GM19438 (cell line): ENCODE measurements around the gene NFIA.

Experiments used
- ATAC-seq: cut with Tn5 transposase; IDR thresholded peaks from one replicate; pipeline ENCODE4 v1.9.1; 2021; ENCODE audit warnings: low read depth; ENCODE audit not compliant: unreplicated experiment

Gene NFIA

DNA sequence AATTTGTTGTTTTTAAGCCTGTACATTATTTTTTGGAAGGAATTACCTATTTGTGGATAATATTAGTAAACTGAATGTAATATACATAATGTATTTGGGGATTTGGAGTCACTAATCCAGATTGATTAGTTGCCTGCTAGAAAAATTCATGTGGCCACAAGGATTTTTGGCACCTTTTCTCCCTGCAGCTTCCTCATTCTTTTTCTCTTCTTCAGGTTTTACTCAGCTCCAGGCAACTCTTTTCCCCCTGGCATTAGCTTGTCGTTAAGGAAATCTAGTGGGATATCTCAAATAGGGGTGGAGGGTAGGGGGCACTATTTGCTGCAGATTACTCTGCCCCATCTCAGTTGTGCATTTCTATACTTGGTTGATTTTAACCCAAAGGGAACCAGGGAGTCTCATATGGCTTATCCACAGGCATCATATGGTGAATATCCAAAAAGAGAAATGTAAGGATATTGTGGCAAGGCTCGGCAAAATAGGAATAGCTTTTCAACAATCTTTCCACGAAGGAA, 203.1 kb downstream of the NFIA start:
- ATAC-seq = no peak

DNA sequence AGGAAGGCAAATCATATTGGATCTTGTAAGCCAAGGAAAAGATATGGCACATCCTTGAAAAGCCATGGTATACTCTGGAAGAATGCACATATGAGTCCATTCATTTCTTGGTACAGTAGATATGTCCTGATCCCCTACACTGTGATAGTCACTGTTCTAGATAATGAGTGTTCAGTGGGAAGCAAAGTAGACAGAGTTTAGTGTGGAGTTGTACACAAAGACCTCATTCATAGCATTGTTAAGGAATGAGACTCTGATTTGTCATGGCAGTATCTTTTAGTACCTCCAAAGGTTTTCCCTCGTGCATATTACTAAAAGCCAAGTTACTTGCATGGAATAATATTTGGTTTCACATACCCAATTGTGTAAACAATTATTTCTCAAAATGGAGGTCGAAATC, 204.7 kb downstream of the NFIA start:
- no peak for ATAC-seq

DNA sequence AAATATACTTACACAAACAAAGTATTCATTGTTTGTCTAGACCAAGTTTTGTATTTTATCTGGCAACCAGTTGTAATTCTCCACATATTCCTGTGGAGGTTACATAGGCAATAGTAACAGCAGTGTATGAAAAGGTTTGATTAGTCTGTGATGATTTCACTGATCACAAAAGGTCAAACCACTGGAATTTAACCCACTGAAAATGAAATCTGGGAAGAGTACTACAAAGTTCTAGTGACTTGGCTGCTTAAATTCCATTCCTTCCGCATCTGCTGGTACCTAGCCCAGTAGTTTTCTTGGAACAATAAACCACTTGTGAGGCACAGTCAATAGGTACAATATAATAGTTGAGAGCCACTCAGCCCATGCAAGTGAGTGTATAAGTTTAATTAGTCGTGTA, 205.4 kb downstream of the NFIA start:
- ATAC-seq = no peak

DNA sequence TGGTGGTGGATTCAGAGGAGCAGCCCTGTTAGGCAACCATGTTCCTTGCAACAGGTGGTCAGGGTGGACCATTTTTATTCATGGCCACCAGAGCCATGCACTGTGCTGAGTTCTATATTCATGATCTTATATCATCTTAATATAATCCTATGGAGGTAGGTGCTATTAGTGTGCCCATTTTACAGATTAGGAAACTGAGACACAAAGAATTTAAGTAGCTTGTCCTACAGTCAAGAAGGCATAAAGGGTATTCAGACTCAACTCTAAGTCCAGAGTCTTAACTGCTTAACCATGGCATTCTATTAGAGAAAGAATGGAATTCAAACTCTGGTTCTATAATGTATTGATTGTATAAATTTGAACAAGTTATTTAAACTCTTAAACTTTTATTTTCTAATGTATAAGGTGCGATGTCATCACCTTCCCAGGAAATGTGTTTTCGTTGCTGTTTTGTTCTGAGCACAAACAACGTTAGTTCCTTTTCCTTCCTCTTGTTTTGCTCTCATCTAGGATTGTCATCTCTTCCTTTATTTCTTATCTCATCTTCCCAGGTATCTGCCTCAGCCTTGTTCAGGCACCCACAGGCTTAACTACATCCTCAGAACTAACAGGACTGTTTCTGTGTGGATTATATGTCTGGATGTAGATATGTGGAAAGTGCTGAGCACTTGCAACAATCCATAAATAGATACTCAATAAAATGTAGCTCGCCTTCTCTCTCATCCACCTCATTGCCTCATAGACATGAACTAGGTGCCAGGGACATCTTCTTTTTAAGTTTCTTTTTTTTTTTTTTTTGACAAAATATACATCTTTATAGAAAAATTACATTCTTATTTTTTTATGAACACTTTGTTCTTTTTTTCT, 207.1 kb downstream of the NFIA start:
- no peak for ATAC-seq

DNA sequence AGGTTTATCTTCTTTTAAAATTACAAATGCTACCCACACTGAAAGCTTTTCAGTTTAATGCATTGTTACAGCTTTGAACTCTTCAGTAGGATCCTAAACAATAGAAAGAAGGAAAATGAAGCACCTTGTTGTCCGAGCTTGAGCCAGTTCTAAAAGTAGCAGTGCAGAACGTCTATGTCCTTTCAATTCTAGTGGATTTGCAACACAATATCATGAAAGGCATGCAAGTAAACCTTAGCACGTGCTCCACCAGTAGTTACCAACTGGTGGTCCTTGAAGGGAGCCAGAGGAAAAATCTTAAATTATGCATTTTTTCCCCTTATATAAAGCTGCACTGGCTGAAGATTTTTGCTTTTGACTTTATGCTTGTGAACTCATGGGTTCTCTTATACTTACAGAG, 208.2 kb downstream of the NFIA start:
- ATAC-seq = no peak

DNA sequence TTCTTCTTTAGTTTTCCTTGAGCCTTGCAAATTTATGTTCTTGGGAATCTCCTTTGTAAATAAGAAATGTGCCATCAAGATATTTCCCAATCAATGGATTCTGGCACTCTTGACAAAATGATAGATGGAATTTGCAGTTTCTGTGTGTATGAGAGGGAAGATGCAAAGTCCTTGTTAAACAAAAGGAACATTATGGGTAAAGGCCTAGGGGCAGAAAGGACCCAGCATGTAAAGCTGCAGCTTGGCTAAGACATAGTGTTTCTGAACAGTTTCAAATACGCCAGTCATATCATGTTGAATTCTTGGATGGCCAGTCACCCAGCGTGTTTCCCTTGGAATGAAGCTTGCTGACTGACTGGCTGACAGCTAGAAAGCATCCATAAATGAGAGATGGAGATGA, 210.8 kb downstream of the NFIA start:
- no peak for ATAC-seq

DNA sequence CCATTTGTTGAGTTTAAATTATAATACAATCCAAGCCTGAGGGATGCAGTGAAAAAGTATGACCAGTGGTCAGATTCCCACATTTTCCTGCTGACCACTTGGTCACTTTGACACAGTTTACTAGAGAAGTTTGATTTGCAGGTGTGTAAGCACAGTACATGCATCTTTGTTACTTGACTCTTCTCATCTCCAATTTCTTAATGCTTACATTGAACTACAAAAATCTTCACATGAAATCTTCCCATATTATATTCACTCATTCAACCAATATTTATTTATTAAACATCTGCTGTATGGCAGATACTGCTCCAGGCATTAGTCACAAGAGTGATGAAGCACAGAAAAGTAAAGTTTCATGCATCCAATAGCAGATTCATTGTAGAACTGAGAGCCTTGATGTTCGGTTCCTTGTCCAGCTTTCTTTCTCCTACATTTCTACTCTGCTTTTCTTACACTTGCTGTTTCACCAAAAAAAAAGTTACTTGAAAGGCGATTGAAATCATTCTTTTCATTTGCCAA, 211.7 kb downstream of the NFIA start:
- ATAC-seq = no peak

DNA sequence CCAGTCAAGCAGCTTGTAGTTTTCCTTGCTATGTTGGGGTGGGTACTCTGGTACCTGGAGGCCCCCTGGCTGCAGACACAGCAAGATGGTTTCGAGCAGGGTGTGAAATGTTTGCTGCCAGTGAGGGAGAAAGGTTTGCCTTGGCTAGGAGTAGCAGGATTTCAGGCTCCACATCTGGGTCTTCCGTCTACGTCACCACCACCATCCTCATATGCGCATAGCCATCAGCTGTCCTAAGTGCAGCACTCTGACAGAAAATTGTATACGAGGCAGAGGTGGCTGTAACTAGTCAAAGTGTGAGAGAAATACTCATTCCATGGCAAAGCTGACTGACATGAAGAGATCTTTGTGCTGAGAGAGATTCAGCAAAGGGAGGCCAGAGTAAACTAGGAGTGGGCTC, 212.6 kb downstream of the NFIA start:
- no peak for ATAC-seq

DNA sequence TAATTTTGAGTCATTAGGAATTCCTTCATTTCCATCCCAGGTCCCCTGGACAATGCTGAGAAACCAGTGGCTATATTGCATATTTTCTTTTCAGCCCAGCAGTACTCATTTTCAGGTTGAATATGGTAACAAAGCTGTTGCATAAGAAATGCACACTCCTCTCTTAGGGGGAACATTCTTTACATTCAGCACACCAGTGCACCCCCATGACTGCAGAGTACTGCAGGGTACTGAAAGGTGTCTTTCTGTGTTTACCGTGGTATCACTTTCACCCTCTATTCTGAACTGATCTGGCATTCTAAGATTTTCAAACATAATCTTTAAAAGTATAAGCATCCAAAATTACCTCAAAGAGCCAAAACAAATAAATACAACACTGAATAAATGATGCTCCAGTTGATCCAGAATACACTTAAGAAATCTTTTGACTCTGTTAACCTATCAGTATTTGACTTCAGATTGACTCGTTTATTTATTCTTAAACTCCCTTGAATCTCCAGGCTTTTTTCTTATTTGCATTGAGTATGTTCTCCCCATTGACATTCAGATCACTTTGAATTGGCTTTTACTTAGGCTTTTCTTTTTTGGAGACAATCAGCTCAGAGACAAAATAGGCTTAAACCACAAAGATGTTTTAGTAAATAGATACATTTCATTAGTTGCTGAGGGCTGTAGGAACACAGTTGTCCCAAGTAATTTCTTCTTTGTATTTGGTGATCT, 213.6 kb downstream of the NFIA start:
- no peak for ATAC-seq

DNA sequence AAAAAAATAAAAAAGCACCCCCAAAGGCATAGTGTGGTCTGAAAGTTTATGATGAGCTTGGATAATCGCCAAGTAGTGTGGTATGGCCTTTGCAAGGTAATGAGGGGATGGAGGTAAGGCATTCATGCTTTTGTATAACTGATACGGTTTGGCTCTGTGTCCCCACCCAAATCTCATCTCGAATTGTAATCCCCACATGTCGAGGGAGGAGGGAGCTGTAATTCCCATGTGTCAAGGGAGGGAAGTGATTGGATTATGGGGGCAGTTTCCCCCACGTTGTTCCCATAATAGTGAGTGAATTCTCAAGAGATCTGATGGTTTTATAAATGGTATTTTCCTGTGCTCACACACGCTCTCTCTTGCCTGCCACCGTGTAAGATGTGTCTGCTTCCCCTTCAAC, 215.5 kb downstream of the NFIA start:
- no peak for ATAC-seq

DNA sequence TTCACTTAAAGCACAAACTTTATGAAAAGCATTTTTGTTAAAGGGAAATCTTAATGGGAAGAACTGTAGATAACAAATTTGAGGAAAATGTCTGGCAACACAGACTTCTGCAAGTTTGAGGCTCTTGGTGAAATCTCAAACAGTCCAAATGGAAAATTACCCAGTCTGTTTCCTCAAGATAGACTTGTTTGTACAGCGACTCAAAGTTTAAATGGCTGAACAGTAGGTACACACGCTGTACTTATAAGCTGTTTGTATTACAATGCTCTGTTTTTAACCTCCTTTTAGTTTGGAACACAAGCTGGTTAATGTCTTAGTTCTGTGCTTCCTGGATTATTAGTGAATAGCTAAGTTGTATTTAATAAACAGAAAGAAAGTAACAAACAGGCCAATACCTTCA, 217.1 kb downstream of the NFIA start:
- ATAC-seq = no peak

DNA sequence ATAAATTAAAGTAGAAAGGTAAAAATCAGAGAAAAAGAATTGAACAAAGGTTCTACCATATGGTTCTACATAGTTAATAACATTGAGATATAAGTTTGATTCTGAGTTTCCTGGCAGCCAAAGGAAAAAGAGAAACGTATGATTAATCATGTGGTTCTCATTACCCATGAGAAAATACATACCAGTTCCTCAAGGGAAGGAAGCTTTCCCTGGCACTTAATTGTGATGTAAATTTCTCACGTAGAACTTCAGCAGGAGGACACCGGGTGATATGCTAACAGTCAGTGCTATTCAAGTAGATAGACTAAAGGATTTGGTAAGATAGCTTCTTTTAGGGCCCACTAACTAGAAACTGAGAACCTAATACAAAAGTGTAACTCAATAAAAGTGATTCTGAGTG, 218.5 kb downstream of the NFIA start:
- ATAC-seq = no peak

DNA sequence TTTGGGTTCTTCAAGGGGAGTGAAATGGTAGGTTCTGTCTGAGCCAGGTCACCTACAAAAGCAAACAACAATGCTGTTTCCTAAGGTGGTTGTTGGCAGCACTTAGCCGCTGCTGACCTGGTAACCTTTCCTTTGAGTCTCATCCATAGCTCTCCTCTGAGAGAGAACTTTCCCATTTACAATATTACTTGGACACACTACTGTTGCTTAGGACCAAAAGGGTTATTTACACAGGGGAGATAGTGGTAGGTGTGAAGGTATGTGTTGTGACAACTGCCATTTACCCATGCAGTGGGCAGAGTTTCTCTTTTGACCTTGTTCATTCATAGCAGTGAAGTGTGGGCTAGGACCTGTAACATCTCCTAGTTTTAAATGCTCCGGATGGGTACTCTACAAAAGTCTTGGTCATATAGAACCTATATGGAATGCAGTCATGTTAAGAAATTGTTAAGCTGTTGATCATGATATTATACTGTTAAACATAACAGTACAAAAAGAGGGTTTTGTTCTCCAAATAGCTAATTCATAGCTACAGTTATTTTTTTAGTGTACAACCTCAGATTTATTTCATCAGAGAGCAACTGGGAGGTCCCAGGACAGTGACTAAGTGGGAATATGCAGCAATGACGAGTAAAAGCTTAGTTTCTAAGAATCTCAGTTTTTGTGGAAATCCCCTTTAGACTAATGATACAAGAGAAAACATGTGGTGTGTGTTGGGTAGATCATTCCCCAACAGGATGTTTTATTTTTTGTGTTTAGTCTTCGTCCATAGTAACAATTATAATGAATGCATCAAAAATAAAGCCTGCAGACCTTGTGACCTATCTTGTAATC, 219.7 kb downstream of the NFIA start:
- no peak for ATAC-seq

DNA sequence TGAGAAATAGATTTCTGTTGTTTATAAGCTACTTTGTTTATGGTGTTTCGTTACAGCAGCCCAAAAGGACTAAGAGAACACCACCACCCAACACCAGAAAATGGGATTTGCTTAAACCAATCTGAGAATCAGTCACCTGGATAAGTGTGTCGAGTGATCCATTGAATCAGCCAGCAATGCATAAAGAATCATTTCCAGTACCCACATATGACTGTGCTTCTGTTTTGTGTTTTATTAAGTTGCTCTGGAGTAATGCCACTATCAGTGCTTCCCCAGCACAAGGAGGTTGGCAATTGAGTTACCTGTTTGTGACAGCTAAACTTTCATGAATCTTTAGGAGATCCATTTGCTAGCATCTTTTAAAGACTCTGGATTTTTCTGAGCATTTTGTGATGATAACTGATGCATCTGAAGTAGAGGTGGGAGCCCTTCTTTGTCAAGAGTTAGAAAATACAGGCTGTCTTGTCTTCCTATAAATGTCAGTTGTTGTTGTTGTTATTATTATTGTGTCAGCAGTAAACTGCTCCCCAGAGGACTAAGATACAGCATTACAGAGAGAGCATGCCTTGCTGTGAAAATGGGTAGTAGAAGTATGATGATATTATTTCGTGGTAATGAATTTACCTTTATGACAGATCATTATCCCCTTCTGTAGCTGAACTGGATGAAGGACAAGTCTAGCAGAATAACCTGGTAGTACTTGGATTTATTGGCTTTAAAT, 225.2 kb downstream of the NFIA start:
- ATAC-seq = no peak

DNA sequence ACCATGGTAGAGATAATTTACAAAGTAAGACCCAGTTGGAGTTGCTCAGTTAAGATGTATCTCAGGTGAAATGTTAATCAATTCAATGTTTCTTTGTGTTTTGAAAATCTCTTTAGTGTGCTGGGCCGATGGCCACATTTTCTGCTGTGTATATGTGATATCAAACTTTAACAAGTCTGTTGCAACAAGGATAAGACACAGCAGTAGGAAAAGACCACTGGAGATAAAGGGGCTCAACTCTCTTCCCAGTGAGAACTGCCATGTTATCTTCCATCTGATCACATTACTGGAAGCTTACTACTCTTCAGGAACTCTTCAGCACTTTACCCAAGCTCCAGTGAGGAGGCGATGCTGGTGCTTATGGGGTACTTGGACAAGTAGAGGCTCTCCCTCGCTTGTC, 227.7 kb downstream of the NFIA start:
- no peak for ATAC-seq

DNA sequence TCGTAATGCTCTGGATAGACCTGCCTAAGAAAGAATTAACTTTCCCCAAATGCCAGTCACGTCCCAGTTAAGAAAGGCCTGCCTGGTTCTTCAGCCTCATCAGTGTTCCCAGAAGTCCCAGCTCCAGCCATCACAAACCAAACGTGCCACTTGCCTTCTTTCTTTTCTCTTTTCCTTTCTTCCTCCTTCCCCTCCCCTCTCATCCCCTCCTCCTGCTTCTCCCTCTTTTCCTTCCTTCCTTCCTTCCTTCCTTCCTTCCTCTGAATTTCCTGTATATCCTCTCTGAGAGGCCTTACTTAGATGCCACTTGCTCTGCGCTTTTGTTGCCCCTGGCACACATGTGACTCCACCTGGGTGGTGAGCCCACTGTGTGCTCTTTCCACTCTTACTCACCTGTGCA, 228.2 kb downstream of the NFIA start:
- no peak for ATAC-seq

DNA sequence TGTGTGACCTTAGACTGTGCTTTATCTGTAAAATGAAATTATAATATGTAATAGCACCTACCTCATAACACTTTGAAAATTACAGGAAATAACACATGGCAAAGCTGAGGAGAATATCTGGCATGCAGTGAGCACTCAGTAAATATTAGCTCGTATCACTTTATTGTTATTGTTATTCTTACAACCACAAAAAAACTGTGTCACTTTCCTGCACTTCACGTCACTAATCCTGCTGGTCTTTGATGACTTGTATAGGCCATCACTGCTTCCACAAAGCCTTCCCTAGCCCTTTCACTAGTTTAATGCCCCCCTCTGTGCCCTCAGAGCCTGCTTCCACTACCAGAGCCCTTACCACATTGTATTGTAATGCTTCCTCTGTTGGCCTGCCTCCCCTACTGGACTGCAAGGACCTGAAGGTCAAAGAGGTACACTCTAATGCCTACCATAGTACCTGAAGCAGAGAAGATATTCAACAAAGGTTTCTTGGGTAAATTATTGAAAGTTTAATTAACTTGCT, 231.6 kb downstream of the NFIA start:
- no peak for ATAC-seq

DNA sequence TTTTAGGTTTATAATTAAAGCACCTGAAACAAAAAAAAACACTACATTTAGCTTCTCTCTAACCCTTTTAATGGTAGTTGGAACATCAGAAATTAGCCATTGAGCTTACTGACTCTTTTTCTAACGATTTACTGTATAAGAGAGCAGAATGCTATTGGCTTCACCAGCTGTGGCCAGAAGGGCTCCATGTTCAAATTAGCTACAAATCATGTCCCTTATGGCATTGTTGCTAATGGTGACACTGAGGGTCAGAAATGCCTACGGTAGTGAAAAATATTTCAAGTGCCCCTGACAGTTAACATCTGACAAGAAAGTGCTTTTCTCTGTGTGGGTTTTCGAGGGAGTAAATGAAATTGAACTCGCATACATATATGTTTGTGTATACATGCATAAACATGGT, 232.7 kb downstream of the NFIA start:
- no peak for ATAC-seq

DNA sequence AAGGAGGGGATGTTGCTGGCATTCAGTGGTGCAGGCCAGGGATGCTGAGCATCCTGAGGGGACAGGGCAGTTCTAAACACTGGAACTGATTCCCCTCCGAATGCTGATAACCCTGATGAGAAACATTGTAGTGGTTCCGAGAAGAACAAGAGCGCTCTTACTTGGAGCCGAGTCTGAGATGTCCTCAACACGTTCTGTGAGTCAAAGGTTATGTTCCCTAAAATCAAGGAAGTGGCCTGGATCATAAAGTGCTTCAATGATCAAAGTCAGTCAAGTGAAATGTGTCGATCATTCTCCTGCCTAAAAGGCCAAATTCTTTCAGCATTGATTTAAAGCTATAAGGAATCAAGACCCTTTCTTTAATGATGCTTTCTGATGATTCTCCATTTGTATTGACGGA, 234.1 kb downstream of the NFIA start:
- no peak for ATAC-seq
